Neuron (in vitro differentiated cells): ENCODE measurements around the gene IWS1.

Experiments
- H2AFZ ChIP-seq: one replicate; pipeline ENCODE4 v1.6.1; 2013; ENCODE audit warnings: low read depth, mild to moderate bottlenecking, inconsistent platforms, low read length, moderate library complexity
- H3K27me3 ChIP-seq: one replicate; pipeline ENCODE4 v1.6.1; 2013; ENCODE audit warnings: low read length; ENCODE audit not compliant: insufficient read depth
- H3K36me3 ChIP-seq: one replicate; pipeline ENCODE4 v1.6.1; 2013; ENCODE audit warnings: low read length; ENCODE audit not compliant: insufficient read depth
- H3K4me1 ChIP-seq: one replicate; pipeline ENCODE4 v1.6.1; 2013; ENCODE audit warnings: low read length; ENCODE audit not compliant: insufficient read depth
- H3K4me3 ChIP-seq: 2 replicates; pipeline ENCODE4 v1.5.1; 2013; ENCODE audit warnings: mild to moderate bottlenecking, low read length, moderate library complexity
- H3K9me3 ChIP-seq: one replicate; pipeline ENCODE4 v1.6.1; 2013; ENCODE audit warnings: low read length

Gene IWS1

DNA sequence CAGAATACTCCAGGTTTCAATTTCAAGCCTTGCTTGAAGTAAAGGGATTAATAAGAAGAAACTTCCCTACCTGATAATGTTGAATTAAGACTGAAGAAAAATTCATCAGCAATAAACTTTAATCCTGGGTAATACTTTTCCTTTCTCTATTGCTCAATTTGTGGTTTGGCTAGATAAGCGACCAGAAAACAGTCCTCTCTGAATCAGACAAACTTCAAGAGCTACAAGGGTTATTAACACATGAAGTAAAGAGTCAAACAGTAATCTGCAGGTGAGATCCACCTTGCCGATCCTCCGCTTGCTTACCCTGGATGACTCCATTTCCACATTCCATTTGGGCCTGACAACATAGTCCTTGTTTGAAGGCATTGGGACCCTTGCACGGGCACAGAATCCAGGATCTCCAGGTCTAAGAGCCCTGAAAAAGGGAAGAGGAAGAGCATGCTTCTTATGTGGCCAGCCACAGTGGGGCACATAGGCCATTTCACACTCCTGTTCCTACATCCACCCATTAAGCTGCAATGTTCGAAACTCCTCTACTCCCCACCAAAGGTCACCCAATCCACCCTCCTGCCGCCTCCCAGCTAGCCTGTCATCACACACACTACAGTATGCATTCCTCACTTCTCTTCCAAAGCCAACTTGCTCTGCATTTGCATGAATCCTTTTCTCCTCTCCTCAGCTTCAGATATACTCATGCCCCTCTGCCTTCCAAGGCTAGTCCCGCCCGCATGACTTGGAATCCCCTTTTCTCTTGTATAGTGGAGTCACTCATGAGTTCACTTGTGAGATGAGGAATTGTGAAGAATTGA, 39.8 kb downstream of the IWS1 start:
- H2AFZ ChIP-seq = no peak overlapping the region
- no peak overlapping the region for H3K4me3 ChIP-seq
- H3K9me3 ChIP-seq = no peaks in the 10 kb centered on the region
- peaks cover 9% of the 10 kb centered on the region for H3K4me1 ChIP-seq
- peaks cover 82% of the 10 kb centered on the region for H3K36me3 ChIP-seq
- no peaks in the 10 kb centered on the region for H3K27me3 ChIP-seq

DNA sequence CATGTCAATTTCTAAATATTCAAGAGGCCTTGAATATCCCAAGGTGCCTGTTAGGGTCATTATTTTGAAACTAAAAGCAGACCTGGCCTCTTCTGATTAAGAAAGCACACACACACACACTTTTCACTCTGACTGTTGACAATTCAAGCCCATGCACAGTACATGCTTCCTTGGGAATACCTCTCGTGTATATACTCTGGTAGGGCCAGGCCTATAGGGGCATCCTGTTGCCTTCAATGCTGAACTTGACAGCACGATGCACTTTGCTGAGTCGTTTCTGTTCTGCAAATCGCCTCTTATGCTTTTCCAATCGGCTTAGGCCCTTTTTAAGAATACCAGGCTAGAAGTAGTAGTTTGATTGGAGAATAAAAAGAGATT, 40.6 kb downstream of the IWS1 start:
- no peaks in the 10 kb centered on the region for H3K9me3 ChIP-seq
- H3K4me1 ChIP-seq = peaks cover 17% of the 10 kb centered on the region
- peaks cover 74% of the 10 kb centered on the region for H3K36me3 ChIP-seq
- H2AFZ ChIP-seq = no peak overlapping the region
- no peaks in the 10 kb centered on the region for H3K27me3 ChIP-seq
- H3K4me3 ChIP-seq = no peak overlapping the region

DNA sequence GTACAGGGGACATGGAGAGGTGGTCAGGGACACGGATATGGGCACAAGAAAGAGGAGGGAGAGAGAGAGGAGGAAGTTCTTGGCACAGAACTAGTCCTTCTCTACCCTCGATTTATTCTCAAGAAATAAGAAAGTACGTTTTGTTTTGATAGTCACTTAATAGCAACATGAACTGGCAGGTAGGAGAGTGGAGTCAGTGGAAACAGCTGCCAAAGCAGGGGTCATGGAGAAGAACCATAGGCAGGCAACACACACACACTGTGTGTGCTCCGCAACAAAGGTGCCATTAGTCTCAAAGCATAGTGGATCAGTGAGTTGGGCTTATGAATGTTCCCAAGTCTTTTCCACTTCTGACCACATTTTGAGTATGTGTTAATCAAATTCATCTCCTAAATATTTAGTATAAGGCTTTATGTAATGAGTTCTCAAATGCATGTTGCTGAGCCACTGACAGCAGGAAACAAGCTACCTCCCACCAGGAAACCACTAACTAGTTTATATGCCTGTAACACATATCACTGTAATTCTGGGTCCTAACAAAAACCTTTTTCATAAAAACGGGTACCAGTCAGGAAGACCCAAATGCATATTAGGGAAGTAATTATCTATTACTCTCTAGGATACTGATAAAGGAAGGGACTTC, 41.1 kb downstream of the IWS1 start:
- H3K36me3 ChIP-seq = peaks cover 69% of the 10 kb centered on the region
- H3K4me1 ChIP-seq = peaks cover 22% of the 10 kb centered on the region
- no peak overlapping the region for H3K4me3 ChIP-seq
- no peak overlapping the region for H2AFZ ChIP-seq
- H3K27me3 ChIP-seq = no peaks in the 10 kb centered on the region
- H3K9me3 ChIP-seq = no peaks in the 10 kb centered on the region

DNA sequence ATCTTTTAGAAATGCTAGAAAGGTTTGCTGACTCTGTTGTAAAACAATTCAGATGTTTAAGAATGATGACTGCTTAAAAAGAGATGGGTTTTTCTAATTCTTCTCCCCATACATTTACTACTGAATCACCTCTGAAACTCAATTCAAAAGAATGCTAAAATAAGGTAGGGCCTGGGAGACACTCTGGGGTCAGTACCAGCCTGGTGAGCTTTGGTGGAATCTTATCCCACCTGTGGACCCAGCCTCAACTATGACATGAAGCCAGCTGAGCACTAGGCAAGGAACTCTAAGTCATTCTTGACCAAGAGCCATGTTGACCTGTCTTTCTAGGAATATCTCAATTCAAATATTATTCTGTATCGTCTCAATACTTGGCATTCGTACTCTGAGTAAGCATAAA, 44.3 kb downstream of the IWS1 start:
- H2AFZ ChIP-seq = no peak overlapping the region
- no peak overlapping the region for H3K4me3 ChIP-seq
- H3K9me3 ChIP-seq = no peaks in the 10 kb centered on the region
- H3K4me1 ChIP-seq = peaks cover 35% of the 10 kb centered on the region
- H3K36me3 ChIP-seq = peaks cover 39% of the 10 kb centered on the region
- H3K27me3 ChIP-seq = no peaks in the 10 kb centered on the region

DNA sequence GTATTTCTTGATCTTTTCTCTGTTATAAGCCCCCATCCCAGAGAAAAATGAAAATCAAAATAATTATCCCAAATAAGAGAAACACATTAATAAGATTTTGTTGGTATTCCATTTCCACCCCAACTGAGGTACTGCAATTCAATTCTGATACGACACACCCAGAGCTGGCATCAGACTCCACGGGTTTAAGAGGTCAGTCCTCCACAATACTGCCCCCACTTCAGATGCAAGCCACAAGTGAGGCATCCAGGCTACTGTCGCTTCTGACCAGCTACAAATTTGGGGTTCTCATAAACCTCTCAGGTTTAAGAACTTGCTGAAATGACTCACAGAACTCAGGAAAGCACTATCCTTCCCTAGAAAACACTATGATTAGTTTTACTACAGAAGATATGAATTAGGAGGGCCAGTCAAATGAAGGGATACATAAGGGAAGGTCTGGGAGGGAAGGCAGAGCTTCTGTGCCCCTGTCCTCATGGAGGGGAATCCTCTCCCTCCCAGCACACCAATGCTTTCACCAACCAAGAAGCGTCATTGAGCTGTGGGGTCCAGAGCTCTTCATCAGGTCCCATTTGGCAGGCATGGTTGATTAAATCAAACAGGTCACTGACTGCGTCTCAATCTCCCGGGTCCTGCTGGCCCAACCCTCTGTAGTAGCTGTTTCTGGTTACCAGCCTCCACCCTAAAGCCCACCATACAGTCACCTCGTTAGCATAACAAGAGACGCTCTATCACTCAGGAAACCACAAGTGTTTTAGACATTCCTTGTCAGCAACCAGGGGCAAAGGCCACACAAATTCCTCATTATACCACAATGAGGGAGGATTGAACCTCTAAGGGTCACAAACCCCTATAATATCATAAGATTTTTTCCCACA, 46.2 kb downstream of the IWS1 start:
- Histone ChIP-seq H3K9me3 (peaks cover 3% of the 10 kb centered on the region), H3K36me3 (peaks cover 20% of the 10 kb centered on the region), H3K4me1 (peaks cover 35% of the 10 kb centered on the region), H2AFZ (no peak overlapping the region), H3K27me3 (no peaks in the 10 kb centered on the region), H3K4me3 (no peak overlapping the region)

DNA sequence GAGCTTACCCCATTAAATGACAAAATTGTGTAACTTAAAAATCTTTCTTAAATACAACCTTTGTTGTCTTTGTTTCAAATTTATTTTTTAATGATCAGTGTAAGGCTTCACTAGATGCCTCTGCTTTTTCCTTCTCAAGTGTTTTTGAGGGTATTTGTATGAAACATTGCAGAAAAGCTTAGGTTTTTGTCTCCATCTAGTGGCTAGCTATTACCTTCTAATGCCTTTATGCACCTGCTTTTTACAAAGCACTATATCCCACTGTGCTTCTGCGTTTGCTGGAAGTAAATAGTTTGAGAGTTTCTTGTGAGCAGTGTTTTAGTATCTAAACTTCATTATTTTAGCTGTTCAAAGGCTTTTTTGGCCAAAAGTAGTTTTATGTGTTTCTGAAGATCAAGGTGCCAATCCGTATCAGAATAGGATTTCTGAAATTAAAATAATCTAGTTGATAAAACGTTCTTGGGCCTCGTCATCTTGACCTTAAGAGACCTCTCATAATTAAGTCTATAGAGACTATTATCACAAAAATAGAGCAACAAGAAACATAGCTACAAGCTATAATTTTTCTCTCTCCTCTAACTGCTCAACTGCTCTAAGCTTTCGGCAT, 47.0 kb downstream of the IWS1 start:
- peaks cover 14% of the 10 kb centered on the region for H3K36me3 ChIP-seq
- peaks cover 35% of the 10 kb centered on the region for H3K4me1 ChIP-seq
- peaks cover 3% of the 10 kb centered on the region for H3K9me3 ChIP-seq
- no peak overlapping the region for H2AFZ ChIP-seq
- H3K4me3 ChIP-seq = no peak overlapping the region
- no peaks in the 10 kb centered on the region for H3K27me3 ChIP-seq

DNA sequence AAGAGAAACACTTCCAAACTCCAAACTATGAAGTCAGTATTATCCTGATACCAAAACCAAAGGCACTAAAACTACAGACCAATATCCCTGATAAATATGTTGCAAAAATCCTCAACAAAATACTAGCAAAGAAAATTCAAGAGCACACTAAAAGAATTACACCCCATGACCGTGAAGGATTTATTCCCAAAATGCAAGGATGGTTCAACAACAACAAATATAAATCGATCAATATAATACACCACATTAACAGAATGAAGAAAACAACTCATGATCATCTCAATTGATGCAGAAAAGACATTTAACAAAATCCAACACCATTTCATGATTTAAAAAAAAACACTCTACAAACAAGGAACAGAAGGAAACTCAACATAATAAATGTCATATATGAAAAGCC, 50.5 kb downstream of the IWS1 start:
- Histone ChIP-seq H3K4me3 (no peak overlapping the region), H3K27me3 (no peaks in the 10 kb centered on the region), H3K9me3 (peaks cover 3% of the 10 kb centered on the region), H3K36me3 (no peaks in the 10 kb centered on the region), H3K4me1 (peaks cover 20% of the 10 kb centered on the region), H2AFZ (no peak overlapping the region)

DNA sequence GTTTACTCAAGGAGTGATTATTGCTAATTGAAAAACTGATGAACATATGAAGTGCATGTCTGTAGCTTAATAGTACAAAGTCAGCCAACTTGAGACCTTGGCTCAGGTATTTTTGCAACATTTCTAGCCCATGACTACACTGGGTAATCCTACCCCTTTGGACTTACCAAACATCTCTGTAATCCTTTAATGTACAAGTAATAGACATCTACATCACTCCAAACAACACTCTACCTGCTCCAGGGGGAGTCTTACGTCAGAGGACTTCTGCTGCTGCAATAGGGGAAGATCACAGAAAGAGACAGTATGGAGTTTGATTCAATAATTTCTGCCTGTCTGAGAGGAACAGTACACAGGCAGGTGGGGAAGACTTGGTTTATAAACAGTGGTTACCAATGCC, 54.0 kb downstream of the IWS1 start:
- H3K27me3 ChIP-seq = no peaks in the 10 kb centered on the region
- peaks cover 3% of the 10 kb centered on the region for H3K9me3 ChIP-seq
- no peak overlapping the region for H2AFZ ChIP-seq
- H3K4me3 ChIP-seq = no peak overlapping the region
- no peaks in the 10 kb centered on the region for H3K36me3 ChIP-seq
- H3K4me1 ChIP-seq = no peaks in the 10 kb centered on the region

DNA sequence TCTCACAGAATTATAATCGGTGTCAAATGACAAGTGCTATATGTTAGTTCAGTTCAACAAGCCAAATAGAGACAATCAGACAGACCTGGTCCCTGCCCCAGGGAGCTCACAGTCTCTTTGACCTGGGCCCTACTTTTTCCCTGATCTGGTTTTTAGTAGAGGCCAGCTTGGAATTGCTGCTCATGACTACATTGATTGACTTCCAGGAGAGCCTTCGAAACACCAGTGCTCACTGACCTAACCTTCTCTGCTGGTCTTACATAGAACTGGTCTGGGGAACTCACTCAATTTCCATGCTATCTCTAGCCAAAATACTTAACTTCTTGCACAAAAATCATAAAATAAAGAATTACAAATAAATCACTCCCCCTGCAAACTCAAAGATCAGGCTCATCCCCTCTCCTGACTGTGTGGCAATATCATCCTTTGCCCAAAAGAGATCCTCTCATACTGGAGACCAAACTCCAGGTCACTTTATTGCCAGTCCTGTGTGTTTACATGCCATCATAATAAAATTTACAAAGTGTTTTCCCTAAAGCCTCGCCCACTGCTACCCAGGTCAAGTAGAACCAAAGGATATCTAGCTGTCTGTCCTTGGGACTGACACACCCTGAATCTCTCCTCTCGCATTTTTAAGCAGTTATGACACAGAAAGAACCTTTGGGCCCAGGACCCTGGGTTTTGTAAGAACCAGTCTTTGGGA, 54.9 kb downstream of the IWS1 start:
- Histone ChIP-seq H3K27me3 (no peaks in the 10 kb centered on the region), H3K4me1 (no peaks in the 10 kb centered on the region), H3K9me3 (peaks cover 2% of the 10 kb centered on the region), H3K36me3 (no peaks in the 10 kb centered on the region), H2AFZ (no peak overlapping the region), H3K4me3 (no peak overlapping the region)

DNA sequence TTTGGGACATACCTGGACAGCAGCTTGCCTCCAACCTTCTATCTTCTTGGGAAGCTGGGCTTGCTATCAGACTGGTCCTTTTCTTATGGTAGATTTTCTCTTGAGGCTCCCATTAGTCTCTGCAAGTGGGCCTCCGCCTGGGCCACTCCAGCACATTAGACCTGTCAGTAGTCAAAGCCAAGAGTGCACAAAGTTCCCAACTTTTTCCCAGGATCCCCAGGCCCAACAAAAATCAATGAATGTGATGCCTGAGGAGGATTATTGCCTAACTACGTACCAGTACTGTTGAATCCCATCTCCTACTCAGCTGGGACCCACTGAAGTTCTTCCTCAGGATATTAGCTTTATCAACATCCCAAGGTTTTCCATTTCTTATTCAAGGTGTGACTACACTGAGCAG, 56.3 kb downstream of the IWS1 start:
- H3K36me3 ChIP-seq = no peaks in the 10 kb centered on the region
- H3K27me3 ChIP-seq = no peaks in the 10 kb centered on the region
- no peak overlapping the region for H3K4me3 ChIP-seq
- H3K9me3 ChIP-seq = peaks cover 2% of the 10 kb centered on the region
- no peaks in the 10 kb centered on the region for H3K4me1 ChIP-seq
- no peak overlapping the region for H2AFZ ChIP-seq

DNA sequence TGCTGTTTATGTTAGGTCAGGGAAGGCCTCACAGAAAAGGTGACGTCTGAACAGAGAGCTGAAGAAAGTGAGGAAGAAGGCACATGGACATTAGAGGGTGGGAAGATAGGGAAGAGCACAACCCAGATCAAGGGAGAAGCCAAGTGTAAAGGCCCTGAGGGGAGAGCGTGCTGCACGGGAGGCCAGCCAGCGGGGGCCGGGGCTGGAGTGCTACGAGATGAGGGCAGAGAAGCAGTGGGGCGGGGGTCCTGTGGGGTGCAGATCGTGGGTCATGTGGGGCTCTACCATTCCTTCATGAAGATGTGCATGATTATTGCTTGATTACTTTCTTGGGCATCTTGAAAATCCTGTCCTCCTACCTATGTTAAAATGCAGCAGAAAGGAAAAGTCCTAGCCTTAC, 57.2 kb downstream of the IWS1 start:
- Histone ChIP-seq H3K4me3 (no peak overlapping the region), H3K9me3 (peaks cover 2% of the 10 kb centered on the region), H3K27me3 (no peaks in the 10 kb centered on the region), H3K4me1 (no peaks in the 10 kb centered on the region), H3K36me3 (no peaks in the 10 kb centered on the region), H2AFZ (no peak overlapping the region)

DNA sequence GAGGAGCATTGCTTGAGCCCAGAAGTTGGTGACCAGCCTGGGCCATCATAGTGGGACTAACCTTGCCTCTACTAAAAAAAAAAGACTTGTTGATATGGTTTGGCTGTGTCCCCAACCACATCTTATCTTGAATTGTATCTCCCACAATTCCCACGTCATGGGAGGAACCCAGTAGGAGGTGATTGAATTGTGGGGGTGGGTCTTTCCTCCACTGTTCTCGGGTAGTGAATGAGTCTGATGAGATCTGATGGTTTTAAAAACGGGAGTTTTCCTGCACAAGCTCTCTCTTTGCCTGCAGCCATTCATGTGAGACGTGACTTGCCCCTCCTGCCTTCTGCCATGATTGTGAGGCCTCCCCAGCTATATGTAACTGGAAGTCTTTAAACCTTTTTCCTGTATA, 61.0 kb downstream of the IWS1 start:
- Histone ChIP-seq H2AFZ (no peak overlapping the region), H3K27me3 (no peaks in the 10 kb centered on the region), H3K36me3 (no peaks in the 10 kb centered on the region), H3K4me3 (no peak overlapping the region), H3K9me3 (peaks cover 2% of the 10 kb centered on the region), H3K4me1 (no peaks in the 10 kb centered on the region)
